ENCODE results near the gene OR56A3.
A peak's percentile ranks its signal among the peaks of the same experiment; 100 is the strongest.

OR56A3 gene

GRCh38 chr11:5941951-5942350 is at the start of gene OR56A3:
TSS of gene OR56A3 (plus strand) at chr11:5942251. CDS start at chr11:5947347, 5,096 bp downstream.
- Mint-ChIP-seq H3K36me3 (no peaks in the 10 kb centered on the region), H3K27ac (no peak within 1 kb of the TSS), H3K4me1 (no peaks in the 10 kb centered on the region), H3K9me3 (no peaks in the 10 kb centered on the region), H3K4me3 (no peak within 1 kb of the TSS)
- no peak for DNase-seq (ENCODE audit: low spot score in 2 of 2)
- ATAC-seq, result no peak

- ATAC-seq, result peak; percentile 32
- no peak for DNase-seq (ENCODE audit: low spot score in 2 of 2)
- H3K4me3 Mint-ChIP-seq, result no peak within 1 kb of the TSS
- no peaks in the 10 kb centered on the region for H3K9me3 Mint-ChIP-seq
- no peak within 1 kb of the TSS for H3K27ac Mint-ChIP-seq
- no peaks in the 10 kb centered on the region for H3K4me1 Mint-ChIP-seq
- no peaks in the 10 kb centered on the region for H3K36me3 Mint-ChIP-seq
These were observed 49.1 kb upstream of the OR56A3 start, which contains the start of gene OR52E5 for GRCh38 chr11:5892908-5893307. TSS of gene OR52E5 (plus strand) at chr11:5893208. CDS start at chr11:5900777, 7,569 bp downstream.

GRCh38 chr11:5899534-5899933 is 42.5 kb upstream of the OR56A3 start:
- Mint-ChIP-seq H3K9me3 (no peaks in the 10 kb centered on the region), H3K4me3 (no peak overlapping the region), H3K4me1 (no peaks in the 10 kb centered on the region), H3K36me3 (no peaks in the 10 kb centered on the region), H3K27ac (no peak overlapping the region)
- DNase-seq (ENCODE audit: low spot score in 2 of 2), result no peak
- no peak for ATAC-seq

GRCh38 chr11:5910540-5910939 is 31.5 kb upstream of the OR56A3 start:
- no peak overlapping the region for H3K4me3 Mint-ChIP-seq
- no peak overlapping the region for H3K27ac Mint-ChIP-seq
- ATAC-seq (peak; percentile 39), DNase-seq (ENCODE audit: low spot score in 2 of 2) (no peak)
- no peaks in the 10 kb centered on the region for H3K36me3 Mint-ChIP-seq
- H3K4me1 Mint-ChIP-seq, result no peaks in the 10 kb centered on the region
- H3K9me3 Mint-ChIP-seq, result peaks cover 3% of the 10 kb centered on the region

GRCh38 chr11:5922749-5923426 is 19.2 kb upstream of the OR56A3 start:
- Mint-ChIP-seq H3K9me3 (peaks cover 3% of the 10 kb centered on the region), H3K4me1 (no peaks in the 10 kb centered on the region)
- no peak for DNase-seq (ENCODE audit: low spot score in 2 of 2)

GRCh38 chr11:5923427-5923776 is 18.6 kb upstream of the OR56A3 start:
- no peaks in the 10 kb centered on the region for H3K4me1 Mint-ChIP-seq
- no peaks in the 10 kb centered on the region for H3K36me3 Mint-ChIP-seq
- ATAC-seq (peak; percentile 47), DNase-seq (ENCODE audit: low spot score in 2 of 2) (no peak)
- H3K9me3 Mint-ChIP-seq, result peaks cover 5% of the 10 kb centered on the region
- H3K4me3 Mint-ChIP-seq, result no peak overlapping the region
- no peak overlapping the region for H3K27ac Mint-ChIP-seq

More at GRCh38 chr11:5922749-5923426, 19.2 kb upstream of the OR56A3 start:
- H3K36me3 Mint-ChIP-seq, result no peaks in the 10 kb centered on the region
- no peak overlapping the region for H3K4me3 Mint-ChIP-seq
- H3K27ac Mint-ChIP-seq, result no peak overlapping the region
- ATAC-seq, result peak; percentile 94

GRCh38 chr11:5923794-5924193 is 18.3 kb upstream of the OR56A3 start:
- ATAC-seq (no peak), DNase-seq (ENCODE audit: low spot score in 2 of 2) (no peak)

GRCh38 chr11:5928271-5928670 is 13.8 kb upstream of the OR56A3 start:
- H3K27ac Mint-ChIP-seq, result no peak overlapping the region
- no peaks in the 10 kb centered on the region for H3K4me1 Mint-ChIP-seq
- H3K9me3 Mint-ChIP-seq, result peaks cover 9% of the 10 kb centered on the region
- H3K4me3 Mint-ChIP-seq, result no peak overlapping the region
- no peak for DNase-seq (ENCODE audit: low spot score in 2 of 2)
- no peaks in the 10 kb centered on the region for H3K36me3 Mint-ChIP-seq
- no peak for ATAC-seq

More at GRCh38 chr11:5923794-5924193, 18.3 kb upstream of the OR56A3 start:
- H3K4me3 Mint-ChIP-seq, result no peak overlapping the region
- H3K9me3 Mint-ChIP-seq, result peaks cover 9% of the 10 kb centered on the region
- no peak overlapping the region for H3K27ac Mint-ChIP-seq
- H3K36me3 Mint-ChIP-seq, result no peaks in the 10 kb centered on the region
- no peaks in the 10 kb centered on the region for H3K4me1 Mint-ChIP-seq

GRCh38 chr11:5928811-5929210 is 13.2 kb upstream of the OR56A3 start:
- peaks cover 9% of the 10 kb centered on the region for H3K9me3 Mint-ChIP-seq

GRCh38 chr11:5929571-5930368 is 12.3 kb upstream of the OR56A3 start:
- H3K9me3 Mint-ChIP-seq, result peaks cover 9% of the 10 kb centered on the region
- H3K4me3 Mint-ChIP-seq, result no peak overlapping the region

More at GRCh38 chr11:5928811-5929210, 13.2 kb upstream of the OR56A3 start:
- ATAC-seq (no peak), DNase-seq (ENCODE audit: low spot score in 2 of 2) (no peak)
- Mint-ChIP-seq H3K4me3 (no peak overlapping the region), H3K27ac (no peak overlapping the region), H3K36me3 (no peaks in the 10 kb centered on the region), H3K4me1 (no peaks in the 10 kb centered on the region)

GRCh38 chr11:5930614-5931013 is 11.4 kb upstream of the OR56A3 start:
- no peak for DNase-seq (ENCODE audit: low spot score in 2 of 2)
- Mint-ChIP-seq H3K4me1 (no peaks in the 10 kb centered on the region), H3K27ac (no peak overlapping the region), H3K9me3 (peaks cover 9% of the 10 kb centered on the region), H3K36me3 (no peaks in the 10 kb centered on the region), H3K4me3 (no peak overlapping the region)
- no peak for ATAC-seq

More at GRCh38 chr11:5929571-5930368, 12.3 kb upstream of the OR56A3 start:
- Mint-ChIP-seq H3K36me3 (no peaks in the 10 kb centered on the region), H3K27ac (no peak overlapping the region), H3K4me1 (no peaks in the 10 kb centered on the region)
- ATAC-seq (no peak), DNase-seq (ENCODE audit: low spot score in 2 of 2) (no peak)

- H3K9me3 Mint-ChIP-seq, result peaks cover 9% of the 10 kb centered on the region
- H3K4me3 Mint-ChIP-seq, result no peak overlapping the region
- ATAC-seq (no peak), DNase-seq (ENCODE audit: low spot score in 2 of 2) (no peak)
- no peak overlapping the region for H3K27ac Mint-ChIP-seq
- no peaks in the 10 kb centered on the region for H3K36me3 Mint-ChIP-seq
- H3K4me1 Mint-ChIP-seq, result no peaks in the 10 kb centered on the region
These were observed 11.0 kb upstream of the OR56A3 start for GRCh38 chr11:5931061-5931460.

- Mint-ChIP-seq H3K27ac (no peak overlapping the region), H3K9me3 (peaks cover 9% of the 10 kb centered on the region), H3K4me1 (no peaks in the 10 kb centered on the region), H3K36me3 (no peaks in the 10 kb centered on the region), H3K4me3 (no peak overlapping the region)
- DNase-seq (ENCODE audit: low spot score in 2 of 2) (no peak), ATAC-seq (no peak)
These were observed 9.4 kb upstream of the OR56A3 start for GRCh38 chr11:5932671-5933070.

- Mint-ChIP-seq H3K27ac (no peak overlapping the region), H3K9me3 (peaks cover 9% of the 10 kb centered on the region), H3K4me1 (no peaks in the 10 kb centered on the region), H3K4me3 (no peak overlapping the region), H3K36me3 (no peaks in the 10 kb centered on the region)
- ATAC-seq, result no peak
- DNase-seq (ENCODE audit: low spot score in 2 of 2), result no peak
These were observed 8.9 kb upstream of the OR56A3 start for GRCh38 chr11:5933116-5933515.

GRCh38 chr11:5937868-5938602 is 4.0 kb upstream of the OR56A3 start:
- Mint-ChIP-seq H3K9me3 (no peaks in the 10 kb centered on the region), H3K4me3 (no peak overlapping the region), H3K27ac (no peak overlapping the region), H3K36me3 (no peaks in the 10 kb centered on the region), H3K4me1 (no peaks in the 10 kb centered on the region)
- ATAC-seq (no peak), DNase-seq (ENCODE audit: low spot score in 2 of 2) (no peak)

All from stimulated activated effector memory CD8-positive, alpha-beta T cell treated with anti-CD3 and anti-CD28 coated beads, Interleukin-12 subunit alpha, Interleukin-12 subunit beta, amount 100 ng/mL, for 72 hours (primary cell).